Mesodermal cell (in vitro differentiated cells): ENCODE data around the gene ECI2.
"Not testable (repeated sequence)": the region's sequence is repeated elsewhere in the genome, so short reads cannot be mapped to it uniquely, and the experiment has no call there.

ENCODE experiments used
- H3K27ac ChIP-seq: 2 replicates; pipeline ENCODE4 v1.7.0; 2013; ENCODE audit warnings: mild to moderate bottlenecking, low read depth, low read length, moderate library complexity; ENCODE audit not compliant: severe bottlenecking
- H3K36me3 ChIP-seq: 2 replicates; pipeline ENCODE4 v1.7.1; 2013; ENCODE audit warnings: mild to moderate bottlenecking, low read length, moderate library complexity; ENCODE audit not compliant: control insufficient read depth, insufficient read depth
- H3K4me1 ChIP-seq: one replicate; pipeline ENCODE4 v1.7.1; 2013; ENCODE audit warnings: mild to moderate bottlenecking, low read length; ENCODE audit not compliant: insufficient read depth, control insufficient read depth, poor library complexity, severe bottlenecking
- H3K4me3 ChIP-seq: 2 replicates; pipeline ENCODE4 v1.7.0; 2013; ENCODE audit warnings: low read length, control low read depth, mild to moderate bottlenecking; ENCODE audit not compliant: insufficient read depth, poor library complexity, severe bottlenecking; ENCODE audit errors: extremely low read depth
- H3K9me3 ChIP-seq: 2 replicates; pipeline ENCODE4 v1.7.1; 2013; ENCODE audit warnings: mild to moderate bottlenecking, low read length, moderate library complexity; ENCODE audit not compliant: control insufficient read depth
- WGBS, 2 experiments: methylation state at CpG; one replicate each; pipeline ENCODE4 v1.1.5; 2013; ENCODE audit warnings: missing lambda C conversion rate in 2 of 2; ENCODE audit not compliant: insufficient coverage in 2 of 2; 5-methylcytosine and 5-hydroxymethylcytosine counted together

Gene ECI2

GRCh38 chr6:4124351-4124750, 11.0 kb downstream of the ECI2 start:
- no peak overlapping the region for H3K27ac ChIP-seq
- no peaks in the 10 kb centered on the region for H3K9me3 ChIP-seq
- WGBS, 2 experiments = no CpG with 5 or more reads among the region's 1 CpG
- H3K36me3 ChIP-seq = peaks cover 73% of the 10 kb centered on the region
- no peak overlapping the region for H3K4me3 ChIP-seq
- peaks cover 15% of the 10 kb centered on the region for H3K4me1 ChIP-seq

DNA sequence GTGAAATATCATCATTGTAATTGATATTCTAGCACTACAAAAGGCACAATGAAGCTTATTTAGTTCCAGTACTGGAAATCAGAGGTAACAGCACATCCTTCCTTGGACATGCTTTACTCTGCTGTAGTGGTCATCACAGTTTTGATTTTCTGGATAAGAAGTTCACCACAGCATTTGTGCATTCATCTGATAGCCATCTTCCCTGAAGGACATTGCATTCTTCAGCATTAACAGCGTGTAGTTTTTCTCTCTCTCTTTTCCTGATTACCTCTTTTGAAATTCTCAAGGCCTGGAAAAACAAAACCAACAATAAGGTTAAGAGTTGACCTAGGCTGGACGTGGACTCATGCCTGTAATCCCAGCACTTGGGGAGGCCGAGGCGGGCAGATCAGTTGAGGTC, 19.6 kb downstream of the ECI2 start:
- H3K4me3 ChIP-seq = no peak overlapping the region
- H3K9me3 ChIP-seq = peaks cover 5% of the 10 kb centered on the region
- no peaks in the 10 kb centered on the region for H3K4me1 ChIP-seq
- 75 to 100% methylated on average over 1 to 2 of the region's 4 CpGs for WGBS, 2 experiments
- peaks cover 50% of the 10 kb centered on the region for H3K36me3 ChIP-seq
- no peak overlapping the region for H3K27ac ChIP-seq

DNA sequence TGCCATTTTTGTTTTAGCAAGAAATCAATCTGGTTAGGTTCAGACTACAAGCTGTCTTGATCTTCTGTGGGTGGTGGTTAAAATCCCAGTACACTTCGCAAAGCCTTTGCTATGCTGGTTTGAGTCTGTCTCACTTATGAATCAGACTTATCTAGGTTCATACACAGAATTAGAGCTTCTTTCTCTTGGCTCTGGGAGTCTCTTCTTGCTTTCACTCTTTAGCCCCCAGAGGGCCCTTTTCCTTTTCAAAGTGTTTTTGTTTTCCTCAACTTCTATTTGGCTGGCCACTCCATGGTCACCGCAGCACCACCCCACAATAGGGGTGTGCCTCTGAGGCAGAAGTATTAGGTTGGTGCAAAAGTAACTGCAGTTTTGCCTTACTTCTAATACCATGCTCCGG, 21.3 kb downstream of the ECI2 start:
- WGBS, 2 experiments = 92 to 100% methylated on average over 1 to 2 of the region's 3 CpGs
- Histone ChIP-seq H3K9me3 (peaks cover 5% of the 10 kb centered on the region), H3K27ac (no peak overlapping the region), H3K4me3 (no peak overlapping the region), H3K4me1 (no peaks in the 10 kb centered on the region), H3K36me3 (peaks cover 38% of the 10 kb centered on the region)

DNA sequence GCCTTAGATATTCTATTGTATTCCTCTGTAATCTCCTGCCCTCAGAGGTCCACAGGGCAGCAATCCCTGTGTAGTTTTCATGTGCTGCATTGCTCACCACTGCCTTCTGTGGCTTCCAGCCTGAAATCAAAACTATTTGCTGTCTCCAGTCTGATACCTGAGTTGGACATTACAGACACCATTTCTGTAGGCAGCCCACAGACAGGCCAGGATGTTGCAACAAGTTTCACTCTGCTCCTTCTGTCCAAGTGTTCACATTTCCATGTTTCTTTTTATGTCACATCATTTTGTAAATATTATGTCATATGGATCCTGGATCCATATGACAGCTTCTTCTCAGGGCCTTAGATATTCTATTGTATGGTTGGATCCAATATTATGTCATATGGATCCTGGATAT, 21.7 kb downstream of the ECI2 start:
- Histone ChIP-seq H3K4me3 (no peak overlapping the region), H3K9me3 (peaks cover 5% of the 10 kb centered on the region), H3K4me1 (no peaks in the 10 kb centered on the region), H3K27ac (no peak overlapping the region), H3K36me3 (peaks cover 33% of the 10 kb centered on the region)

DNA sequence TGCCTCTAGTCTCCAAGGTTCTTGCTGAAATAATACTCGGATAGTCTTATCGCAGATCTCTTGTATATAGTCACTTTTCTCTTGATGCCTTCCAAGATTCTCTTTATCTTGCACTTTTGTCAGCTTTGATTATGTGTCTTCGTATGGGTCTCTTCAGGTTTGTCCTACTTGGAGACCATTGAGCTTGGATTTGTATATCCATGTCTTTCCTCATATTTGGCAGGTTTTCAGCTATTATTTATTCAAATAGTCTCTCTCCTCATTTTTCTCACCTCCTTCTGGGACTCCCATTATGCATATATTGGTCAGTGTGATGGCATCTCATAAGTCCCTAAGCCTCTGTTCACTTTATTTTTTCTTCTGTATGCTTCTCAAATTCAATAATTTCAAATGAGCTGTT, 23.0 kb downstream of the ECI2 start:
- H3K4me3 ChIP-seq = no peak overlapping the region
- 87% methylated on average over 2 of the region's 3 CpGs; no CpG with 5 or more reads in 1 of the 2 experiments for WGBS, 2 experiments
- H3K36me3 ChIP-seq = peaks cover 29% of the 10 kb centered on the region
- H3K27ac ChIP-seq = no peak overlapping the region
- no peaks in the 10 kb centered on the region for H3K4me1 ChIP-seq
- H3K9me3 ChIP-seq = peaks cover 5% of the 10 kb centered on the region

- not testable (repeated sequence) for H3K27ac ChIP-seq, H3K36me3 ChIP-seq, H3K4me1 ChIP-seq, H3K4me3 ChIP-seq, H3K9me3 ChIP-seq
- WGBS, 2 experiments = 100% methylated on average over 1 of the region's 4 CpGs; no CpG with 5 or more reads in 1 of the 2 experiments
Measured at GRCh38 chr6:4109363-4109815, 26.0 kb downstream of the ECI2 start.

DNA sequence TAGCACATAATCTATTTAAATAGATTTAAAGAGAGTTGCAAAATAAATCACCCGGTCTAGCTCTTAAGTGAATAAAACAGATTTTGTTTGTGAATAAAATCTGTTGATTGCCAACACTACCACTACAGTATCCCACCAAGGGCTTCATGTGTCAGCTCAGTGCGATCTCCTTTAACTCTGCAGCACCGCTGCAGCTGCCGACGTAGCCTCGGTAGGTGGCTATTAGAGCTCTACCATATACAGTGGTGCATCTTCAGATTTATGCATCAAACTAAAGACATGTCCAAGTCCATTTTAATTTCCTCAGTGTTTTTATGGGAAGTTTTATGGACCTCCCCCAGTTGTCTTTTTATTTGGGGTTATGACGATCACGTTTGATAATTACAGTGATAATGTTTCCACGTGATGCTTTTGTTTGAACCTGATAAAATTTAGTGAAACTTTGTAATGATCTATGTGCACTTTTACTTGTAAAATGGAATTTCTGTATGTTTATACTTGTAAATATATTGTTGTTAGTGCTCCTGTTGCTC, 26.7 kb downstream of the ECI2 start:
- Histone ChIP-seq H3K4me1 (no peaks in the 10 kb centered on the region), H3K9me3 (peaks cover 5% of the 10 kb centered on the region), H3K36me3 (no peaks in the 10 kb centered on the region), H3K4me3 (no peak overlapping the region), H3K27ac (no peak overlapping the region)
- WGBS, 2 experiments = 90 to 96% methylated on average over 4 to 5 of the region's 9 CpGs

DNA sequence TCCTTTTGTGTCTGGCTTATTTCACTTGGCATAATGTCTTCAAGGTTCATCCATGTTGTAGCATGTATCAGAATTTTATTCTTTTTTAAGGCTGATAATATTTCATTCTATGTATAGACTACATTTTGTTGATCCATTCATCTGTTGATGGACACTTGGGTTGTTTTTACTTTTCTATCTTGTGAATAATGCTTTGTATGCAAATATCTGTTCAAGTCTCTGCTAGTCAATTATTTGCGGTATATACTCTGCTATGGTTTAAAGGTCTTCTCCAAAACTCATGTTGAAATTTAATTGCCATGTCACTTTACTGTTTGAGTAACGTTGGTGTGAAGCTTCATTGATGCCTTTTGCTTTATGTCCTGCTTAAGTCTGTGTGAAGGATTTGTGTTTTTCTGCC, 27.5 kb downstream of the ECI2 start:
- Histone ChIP-seq H3K36me3 (no peaks in the 10 kb centered on the region), H3K9me3 (peaks cover 5% of the 10 kb centered on the region), H3K4me1 (no peaks in the 10 kb centered on the region), H3K27ac (no peak overlapping the region), H3K4me3 (no peak overlapping the region)
- 88 to 100% methylated on average over 1 of the region's 2 CpGs for WGBS, 2 experiments

DNA sequence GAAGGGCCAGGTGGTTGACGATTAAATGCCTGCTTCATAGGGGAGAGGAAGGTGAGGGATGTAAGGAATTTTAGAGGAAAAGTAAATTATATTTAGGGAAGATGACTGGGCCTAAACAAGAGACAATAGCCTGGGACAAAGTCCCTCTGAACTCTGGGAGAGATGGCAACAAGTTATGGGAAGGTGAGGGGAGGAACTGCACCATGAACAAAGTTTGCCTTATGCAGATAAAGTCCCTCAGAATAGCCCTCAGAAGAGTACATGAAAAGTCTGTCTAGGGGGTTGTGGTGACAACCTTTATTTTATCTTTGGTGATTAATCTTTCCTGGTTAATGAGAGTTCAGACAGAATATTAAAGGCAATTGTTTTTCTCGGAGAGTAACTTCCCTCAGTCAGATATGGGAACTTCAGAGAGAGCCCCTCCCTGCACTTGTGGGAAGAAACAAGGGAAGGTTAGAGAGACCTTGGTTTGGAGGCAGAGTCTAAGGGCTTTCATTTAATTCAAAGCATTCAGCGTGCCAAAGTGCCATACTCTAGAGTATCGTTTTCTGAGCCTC, 29.3 kb downstream of the ECI2 start:
- WGBS, 2 experiments = 80 to 94% methylated on average over 1 to 2 of the region's 4 CpGs
- Histone ChIP-seq H3K27ac (no peak overlapping the region), H3K4me1 (no peaks in the 10 kb centered on the region)

GRCh38 chr6:4103929-4104328, 31.4 kb downstream of the ECI2 start:
- Histone ChIP-seq H3K9me3 (no peaks in the 10 kb centered on the region), H3K4me1 (no peaks in the 10 kb centered on the region), H3K4me3 (no peak overlapping the region), H3K36me3 (no peaks in the 10 kb centered on the region), H3K27ac (no peak overlapping the region)
- WGBS, 2 experiments = 88 to 95% methylated on average over 4 of the region's 5 CpGs

More for the DNA sequence above, 29.3 kb downstream of the ECI2 start:
- Histone ChIP-seq H3K9me3 (no peaks in the 10 kb centered on the region), H3K4me3 (no peak overlapping the region), H3K36me3 (no peaks in the 10 kb centered on the region)

DNA sequence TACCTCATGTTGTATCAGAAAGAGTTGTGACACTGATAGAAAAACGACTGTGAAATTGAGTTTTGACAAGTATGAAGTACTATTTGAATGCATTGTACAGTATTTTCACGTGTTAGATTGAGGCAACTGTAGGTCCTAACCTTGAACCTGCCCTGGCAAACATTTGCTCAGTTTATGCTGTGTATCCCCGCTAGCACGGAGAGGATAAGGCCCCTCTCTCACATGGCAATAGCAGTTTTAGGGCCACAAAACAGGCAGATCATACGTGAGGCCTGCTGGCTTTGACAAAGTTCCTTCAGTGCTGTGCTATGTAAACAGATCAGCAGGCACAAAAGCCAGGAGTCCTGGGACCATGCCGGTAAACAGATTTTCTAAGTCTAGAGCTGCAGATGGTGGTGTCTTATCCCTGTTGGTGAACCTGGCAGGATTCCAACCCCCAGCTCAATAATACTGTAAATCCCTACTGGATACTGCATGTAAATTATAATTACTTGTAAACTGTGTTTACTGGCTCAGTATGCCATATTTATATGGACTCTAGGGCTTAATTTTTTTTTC, 32.6 kb downstream of the ECI2 start:
- WGBS, 2 experiments = 83 to 90% methylated on average over 5 of the region's 6 CpGs
- no peak overlapping the region for H3K27ac ChIP-seq
- no peak overlapping the region for H3K4me3 ChIP-seq
- no peaks in the 10 kb centered on the region for H3K4me1 ChIP-seq
- H3K9me3 ChIP-seq = no peaks in the 10 kb centered on the region
- no peaks in the 10 kb centered on the region for H3K36me3 ChIP-seq
